A673 (cell line): ENCODE data around the gene USP35. TPM values are rescaled to one million over a fixed set of nuclear protein-coding genes. Genes with fewer than 3 reads are reported as not detected.

Experiments
- BruUV-seq: library from RNA; stranded (reverse); fragments of 400-500 nt; replicated peaks from 2 replicates; lab custom pipeline; 2021; lab: Mats Ljungman, UMichigan
- CTCF ChIA-PET: fragments of 300-600 bp; sonication (Branson Sonifier 250); formaldehyde crosslinking; loops from one replicate; lab custom pipeline; 2022; ENCODE audit warnings: antibody characterized with exemption; lab: Charles Lee
- POLR2A ChIA-PET: fragments of 300-600 bp; sonication (Branson Sonifier 250); formaldehyde crosslinking; loops from one replicate; lab custom pipeline; 2022; ENCODE audit warnings: antibody characterized with exemption; ENCODE audit not compliant: low non-redundant PET; lab: Charles Lee
- DNase-seq: peaks from one replicate; pipeline ENCODE4 v3.0.0-alpha.2; 2015; ENCODE audit warnings: low spot score
- H3K27ac ChIP-seq: fragments of 200-600 bp; sonication (generic); 2 replicates; pipeline ENCODE4 v1.5.1; 2016; ENCODE audit warnings: mixed run types, low read depth, mild to moderate bottlenecking, mixed read lengths, antibody characterized with exemption, low read length; ENCODE audit not compliant: poor library complexity, severe bottlenecking
- H3K27me3 ChIP-seq: fragments of 200-600 bp; sonication (generic); replicated peaks from 2 replicates; pipeline ENCODE4 v1.6.1; 2017; ENCODE audit warnings: mixed run types, low read depth, mild to moderate bottlenecking, mixed read lengths, antibody characterized with exemption, low read length; ENCODE audit not compliant: insufficient read depth, poor library complexity
- H3K36me3 ChIP-seq: fragments of 200-600 bp; sonication (generic); 2 replicates; pipeline ENCODE4 v1.6.1; 2016; ENCODE audit warnings: mixed run types, mild to moderate bottlenecking, mixed read lengths, antibody characterized with exemption, low read length; ENCODE audit not compliant: insufficient read depth, poor library complexity, severe bottlenecking
- H3K4me1 ChIP-seq: fragments of 200-600 bp; sonication (generic); 2 replicates; pipeline ENCODE4 v1.6.1; 2017; ENCODE audit warnings: mixed run types, mild to moderate bottlenecking, mixed read lengths, antibody characterized with exemption, low read length; ENCODE audit not compliant: insufficient read depth, poor library complexity, severe bottlenecking
- H3K4me3 ChIP-seq: fragments of 200-600 bp; sonication (generic); 2 replicates; pipeline ENCODE4 v1.5.1; 2016; ENCODE audit warnings: low read depth, mixed run types, mild to moderate bottlenecking, mixed read lengths, low read length; ENCODE audit not compliant: poor library complexity, severe bottlenecking
- H3K9me3 ChIP-seq: fragments of 200-600 bp; sonication (generic); 2 replicates; pipeline ENCODE4 v1.6.1; 2016; ENCODE audit warnings: mixed run types, low read depth, mild to moderate bottlenecking, mixed read lengths, antibody characterized with exemption, low read length; ENCODE audit not compliant: poor library complexity, severe bottlenecking
- CTCF ChIP-seq: fragments of 300-800, 200-600 bp; sonication (generic); conservative IDR thresholded peaks from 2 replicates; pipeline ENCODE4 v1.5.1; 2017; ENCODE audit warnings: low read depth, mild to moderate bottlenecking, antibody characterized with exemption, low read length, moderate library complexity, mixed read lengths
- EZH2 ChIP-seq: fragments of 200-600 bp; sonication (generic); IDR thresholded peaks from 2 replicates; pipeline ENCODE4 v1.6.1; 2017; ENCODE audit warnings: borderline replicate concordance, low read depth, mild to moderate bottlenecking, mixed read lengths, antibody characterized with exemption, low read length; ENCODE audit not compliant: poor library complexity, severe bottlenecking
- intact Hi-C: fragments of 100-400 bp; cut with micrococcal nuclease; formaldehyde crosslinking; loops from one replicate; pipeline ENCODE4 v1.10.0; 2022; ENCODE audit not compliant: unreplicated experiment
- total RNA-seq: library from RNA; stranded (reverse); gene quantifications from 2 replicates; pipeline ENCODE4 v1.2.3, GENCODE V29; 2021

Gene USP35
- total RNA-seq, 1 experiment from 2014 or later: 4.8 TPM

DNA sequence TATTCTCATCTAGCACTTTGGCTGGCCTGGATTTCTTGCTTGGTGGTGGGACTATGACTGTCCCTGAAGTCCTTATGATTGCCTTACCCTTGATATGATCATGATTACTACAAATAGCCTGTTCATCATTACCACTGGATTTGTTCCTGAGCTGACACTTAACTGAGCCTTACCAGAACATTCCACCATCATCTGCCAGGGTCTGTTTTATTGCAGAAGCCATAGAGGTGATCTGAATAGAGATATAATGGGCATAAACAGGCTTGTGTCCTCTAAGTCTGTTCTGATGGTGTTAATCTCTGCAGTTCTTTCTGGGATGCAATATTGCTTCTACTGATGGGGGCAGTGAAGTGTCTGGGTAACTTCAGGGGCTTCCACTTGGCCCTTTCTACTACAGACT lies 36.9 kb upstream of the USP35 start:
- DNase-seq: no peak
- H3K4me3 ChIP-seq: no peak overlapping the region
- no peak for TF ChIP-seq CTCF
- TF ChIP-seq EZH2: no peak
- no peak overlapping the region for H3K27ac ChIP-seq
- BruUV-seq: no TSS peak
- no peaks in the 10 kb centered on the region for H3K9me3 ChIP-seq
- no peaks in the 10 kb centered on the region for H3K4me1 ChIP-seq
- ChIA-PET CTCF (no interaction called here), POLR2A (no interaction called here)
- no peaks in the 10 kb centered on the region for H3K27me3 ChIP-seq
- H3K36me3 ChIP-seq: no peaks in the 10 kb centered on the region
- intact Hi-C loops: no loop called here

DNA sequence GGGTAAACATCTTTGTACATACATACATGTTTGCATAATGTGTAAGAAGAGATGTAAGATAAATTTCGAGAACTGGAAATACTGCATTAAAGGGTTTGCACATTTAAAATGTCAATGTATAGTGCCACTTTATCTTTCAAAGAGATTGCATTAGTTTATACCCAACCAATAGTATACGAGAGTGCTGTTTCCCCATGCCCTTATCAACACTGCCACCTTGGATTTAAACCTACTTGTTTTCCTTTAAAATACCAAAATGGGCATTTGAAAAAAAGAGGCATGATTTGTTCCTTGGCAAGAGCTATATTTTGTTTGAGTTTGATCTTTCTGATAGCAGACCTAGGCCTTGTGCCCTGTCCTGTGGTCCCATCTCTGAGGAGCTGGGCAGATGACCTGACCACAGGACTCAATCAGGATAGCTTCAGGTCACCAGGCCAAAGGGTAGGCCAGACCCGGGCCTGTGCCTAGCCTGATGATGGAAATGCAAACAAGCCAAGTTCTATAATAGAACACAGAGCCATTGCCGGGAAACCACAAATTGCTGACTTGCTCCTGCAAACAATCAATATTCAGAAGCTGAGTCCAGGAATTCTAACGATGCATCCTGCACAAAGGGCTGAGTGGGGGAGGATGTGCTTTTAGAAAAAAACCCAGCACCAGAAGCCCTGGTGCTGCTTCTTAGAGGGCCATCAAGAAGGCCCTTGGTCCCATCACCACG lies 32.4 kb upstream of the USP35 start:
- BruUV-seq: no TSS peak
- H3K27me3 ChIP-seq: no peaks in the 10 kb centered on the region
- H3K4me1 ChIP-seq: no peaks in the 10 kb centered on the region
- ChIA-PET CTCF (no interaction called here), POLR2A (no interaction called here)
- H3K4me3 ChIP-seq: no peak overlapping the region
- DNase-seq: no peak
- H3K27ac ChIP-seq: no peak overlapping the region
- intact Hi-C loops: no loop called here
- H3K36me3 ChIP-seq: no peaks in the 10 kb centered on the region
- no peak for TF ChIP-seq EZH2
- no peak for TF ChIP-seq CTCF
- H3K9me3 ChIP-seq: no peaks in the 10 kb centered on the region

DNA sequence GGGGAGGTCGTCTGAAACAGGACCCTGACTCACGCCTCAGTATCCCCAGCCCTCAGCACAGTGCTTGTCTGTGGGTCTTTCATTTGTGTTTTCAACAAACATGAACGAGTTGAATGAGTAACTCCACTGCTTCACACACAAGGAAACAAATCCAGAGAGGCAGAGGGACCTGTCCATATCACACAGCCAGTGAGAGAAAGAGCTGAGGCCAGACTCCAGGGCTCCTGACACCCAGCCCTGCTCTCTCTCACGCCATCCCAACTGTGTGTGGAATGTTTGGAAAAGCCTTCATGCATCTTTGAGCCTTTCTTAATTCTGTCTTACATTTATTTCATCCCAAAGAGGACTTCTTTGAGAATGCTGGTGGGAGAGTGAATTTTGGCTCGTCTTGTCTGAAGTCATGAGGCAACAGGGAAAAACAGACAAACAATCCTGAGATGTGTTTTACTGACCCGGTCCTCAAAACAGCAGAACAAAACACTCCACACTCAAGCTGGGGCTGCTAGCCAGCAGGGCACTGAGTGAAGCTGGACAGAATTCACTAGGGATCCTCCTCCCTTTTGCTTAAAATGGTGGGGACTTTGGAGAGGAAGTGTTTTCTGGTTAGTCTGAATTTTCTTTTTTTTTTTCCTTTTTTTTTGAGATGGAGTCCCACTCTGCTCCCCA lies 29.6 kb upstream of the USP35 start:
- no TSS peak for BruUV-seq
- CTCF ChIA-PET: no interaction called here
- intact Hi-C loops: no loop called here

More for the DNA sequence above, 29.6 kb upstream of the USP35 start:
- TF ChIP-seq CTCF: no peak
- H3K36me3 ChIP-seq: no peaks in the 10 kb centered on the region
- no peak overlapping the region for H3K4me3 ChIP-seq
- DNase-seq: no peak
- no peaks in the 10 kb centered on the region for H3K4me1 ChIP-seq
- POLR2A ChIA-PET: no interaction called here
- no peaks in the 10 kb centered on the region for H3K9me3 ChIP-seq
- no peaks in the 10 kb centered on the region for H3K27me3 ChIP-seq
- H3K27ac ChIP-seq: no peak overlapping the region
